Activated B cell treated with CpG ODN at 0.5 μM for 24 hours (primary cell): ENCODE results near the gene BID. TPM values are rescaled to one million over a fixed set of nuclear protein-coding genes. Genes with fewer than 3 reads are reported as not detected.

Experiments used
- ATAC-seq: fragments of 200-7000 bp; cut with Tn5 transposase; one replicate; pipeline ENCODE4 v1.10.0; 2021; ENCODE audit warnings: low read depth, mild to moderate bottlenecking, moderate library complexity
- CTCF ChIA-PET: fragments of 350-600 bp; sonication (Branson Sonifier 250); formaldehyde crosslinking; loops from one replicate; lab custom pipeline; 2021; ENCODE audit warnings: antibody characterized with exemption; lab: Charles Lee
- POLR2A ChIA-PET: fragments of 350-600 bp; sonication (Branson Sonifier 250); formaldehyde crosslinking; loops from one replicate; lab custom pipeline; 2021; ENCODE audit warnings: antibody characterized with exemption; lab: Charles Lee
- DNase-seq: peaks from one replicate; pipeline ENCODE4 v3.0.0; 2022
- H3K27ac Mint-ChIP-seq: one replicate; pipeline ENCODE4 v1.8.0; 2020; ENCODE audit warnings: mixed read lengths
- H3K27me3 Mint-ChIP-seq: one replicate; pipeline ENCODE4 v1.8.0; 2021; ENCODE audit warnings: mixed read lengths
- H3K36me3 Mint-ChIP-seq: one replicate; pipeline ENCODE4 v1.8.0; 2021; ENCODE audit warnings: low read depth, mixed read lengths
- H3K4me1 Mint-ChIP-seq: one replicate; pipeline ENCODE4 v1.8.0; 2021; ENCODE audit warnings: mixed read lengths
- H3K4me3 Mint-ChIP-seq: one replicate; pipeline ENCODE4 v1.8.0; 2020; ENCODE audit warnings: mild to moderate bottlenecking, mixed read lengths
- H3K9me3 Mint-ChIP-seq: one replicate; pipeline ENCODE4 v1.8.0; 2020; ENCODE audit warnings: mixed read lengths
- intact Hi-C: fragments of 100-400 bp; cut with micrococcal nuclease; formaldehyde crosslinking; loops from one replicate; pipeline ENCODE4 v1.15.1; 2024
- total RNA-seq: library from RNA; stranded (reverse); gene quantifications from 2 replicates; pipeline ENCODE4 v1.2.3, GENCODE V29; 2022
- TF ChIP-seq, protein P1 (sequence below): fragments of 200-600 bp; IDR thresholded peaks from one replicate; pipeline ENCODE4 v1.8.0; 2022; ENCODE audit warnings: antibody characterized with exemption, mild to moderate bottlenecking

BID gene
- total RNA-seq, 1 donor from 2014 or later, result 78.9 TPM

DNA sequence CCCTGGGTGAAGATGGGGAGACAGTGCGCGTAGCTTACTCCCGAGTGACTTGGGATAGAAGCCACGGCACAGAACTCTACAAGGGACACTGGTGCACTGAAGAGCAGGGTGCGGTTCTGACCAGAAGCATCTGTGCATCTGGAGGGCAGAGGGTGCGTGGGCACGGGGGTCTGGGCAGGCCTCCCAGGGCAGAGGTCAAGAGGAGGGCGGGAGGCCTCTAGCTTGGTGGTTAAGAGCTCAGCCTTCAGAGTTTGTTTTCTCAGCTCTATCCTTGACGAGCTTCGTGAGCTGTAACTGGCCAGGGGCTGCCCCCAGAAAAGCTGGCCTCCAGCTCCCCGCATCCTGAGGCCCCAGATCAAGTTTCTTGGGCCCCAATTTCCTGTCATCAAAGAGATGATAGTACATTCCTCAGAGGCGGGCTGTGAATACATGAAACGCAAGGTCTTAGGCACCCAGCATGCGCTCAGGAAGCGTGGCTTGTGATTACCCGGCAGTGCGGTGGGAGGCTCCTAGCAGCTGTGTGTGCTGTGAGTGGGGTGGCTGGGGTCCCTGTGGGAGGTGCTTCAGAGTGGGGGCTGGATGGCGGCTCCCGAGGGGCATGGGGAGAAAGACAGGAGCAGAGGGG, 6.0 kb upstream of the BID start:
- Mint-ChIP-seq H3K4me1 (peaks cover 77% of the 10 kb centered on the region), H3K9me3 (no peaks in the 10 kb centered on the region), H3K27ac (peak overlapping the region; percentile 46), H3K27me3 (no peaks in the 10 kb centered on the region), H3K36me3 (peaks cover 7% of the 10 kb centered on the region), H3K4me3 (no peak overlapping the region)
- TF ChIP-seq, protein P1, sequence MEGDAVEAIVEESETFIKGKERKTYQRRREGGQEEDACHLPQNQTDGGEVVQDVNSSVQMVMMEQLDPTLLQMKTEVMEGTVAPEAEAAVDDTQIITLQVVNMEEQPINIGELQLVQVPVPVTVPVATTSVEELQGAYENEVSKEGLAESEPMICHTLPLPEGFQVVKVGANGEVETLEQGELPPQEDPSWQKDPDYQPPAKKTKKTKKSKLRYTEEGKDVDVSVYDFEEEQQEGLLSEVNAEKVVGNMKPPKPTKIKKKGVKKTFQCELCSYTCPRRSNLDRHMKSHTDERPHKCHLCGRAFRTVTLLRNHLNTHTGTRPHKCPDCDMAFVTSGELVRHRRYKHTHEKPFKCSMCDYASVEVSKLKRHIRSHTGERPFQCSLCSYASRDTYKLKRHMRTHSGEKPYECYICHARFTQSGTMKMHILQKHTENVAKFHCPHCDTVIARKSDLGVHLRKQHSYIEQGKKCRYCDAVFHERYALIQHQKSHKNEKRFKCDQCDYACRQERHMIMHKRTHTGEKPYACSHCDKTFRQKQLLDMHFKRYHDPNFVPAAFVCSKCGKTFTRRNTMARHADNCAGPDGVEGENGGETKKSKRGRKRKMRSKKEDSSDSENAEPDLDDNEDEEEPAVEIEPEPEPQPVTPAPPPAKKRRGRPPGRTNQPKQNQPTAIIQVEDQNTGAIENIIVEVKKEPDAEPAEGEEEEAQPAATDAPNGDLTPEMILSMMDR, result no peak
- intact Hi-C loops, result loop anchor here (2.0 kb wide), 1 partner anchor 217 kb away; no protein-coding TSS in a partner anchor
- DNase-seq (peak; percentile 12), ATAC-seq (no peak)
- CTCF ChIA-PET, result interaction anchor here (1.0 kb wide), 2 partner anchors 38 to 296 kb away, joined by 3 to 4 read pairs; no protein-coding TSS in a partner anchor
- POLR2A ChIA-PET, result interaction anchor here (0.6 to 11.5 kb wide), 5 partner anchors 9 to 231 kb away, joined by 3 to 581 read pairs (median 3); no protein-coding TSS in a partner anchor

DNA sequence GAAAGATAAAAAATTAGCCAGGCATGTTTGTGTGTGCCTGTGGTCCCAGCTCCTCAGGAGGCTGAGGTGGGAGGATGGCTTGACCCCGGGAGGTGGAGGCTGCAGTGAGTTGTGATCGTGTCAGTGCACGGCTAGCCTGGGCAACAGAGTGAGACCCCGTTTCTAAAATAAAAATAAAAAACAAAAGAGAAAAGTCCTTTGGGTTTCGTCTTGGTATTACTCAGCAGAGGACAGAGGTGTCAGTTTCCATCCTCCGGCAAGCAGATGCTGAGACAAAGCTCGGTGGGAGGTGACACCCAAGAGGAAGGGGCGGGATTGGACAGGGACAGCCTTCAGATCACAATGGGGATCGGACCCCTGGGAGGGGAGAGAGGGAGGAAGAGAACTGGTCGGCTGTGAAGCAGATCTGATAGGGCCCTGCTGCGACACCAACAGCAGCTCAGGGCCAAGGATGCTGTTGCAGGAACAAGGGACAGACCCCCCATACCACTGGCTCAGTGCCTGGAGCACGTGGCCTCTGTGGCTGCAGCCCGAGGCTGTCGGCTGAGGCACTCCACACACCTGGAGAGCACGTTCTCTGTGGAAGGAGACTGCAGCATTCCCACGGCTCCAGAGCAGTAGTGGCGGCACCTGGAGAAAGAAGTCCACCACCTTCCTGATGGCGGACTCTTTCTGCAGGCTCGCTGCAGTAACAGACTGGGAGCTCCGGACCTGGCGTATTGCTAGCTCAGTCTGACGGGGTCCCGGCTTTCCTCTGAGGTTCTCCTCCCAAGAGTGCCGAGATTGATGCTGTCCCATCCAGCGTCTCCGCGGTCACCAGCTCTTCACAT, 5.2 kb upstream of the BID start:
- peak overlapping the region; percentile 76 for H3K27ac Mint-ChIP-seq
- peaks cover 82% of the 10 kb centered on the region for H3K4me1 Mint-ChIP-seq
- intact Hi-C loops, result loop anchor here (2.0 kb wide), 1 partner anchor 217 kb away; no protein-coding TSS in a partner anchor
- peaks cover 7% of the 10 kb centered on the region for H3K36me3 Mint-ChIP-seq
- DNase-seq, result peak; percentile 22
- ChIA-PET POLR2A (interaction anchor here (0.6 to 11.5 kb wide), 7 partner anchors 8 to 297 kb away, joined by 3 to 581 read pairs (median 7); no protein-coding TSS in a partner anchor), CTCF (interaction anchor here (1.0 kb wide), 2 partner anchors 37 to 297 kb away, joined by 3 to 4 read pairs; no protein-coding TSS in a partner anchor)
- H3K9me3 Mint-ChIP-seq, result no peaks in the 10 kb centered on the region
- no peaks in the 10 kb centered on the region for H3K27me3 Mint-ChIP-seq
- TF ChIP-seq, protein P1, result no peak
- peak overlapping the region; percentile 91 for H3K4me3 Mint-ChIP-seq
- peak; percentile 8 for ATAC-seq

DNA sequence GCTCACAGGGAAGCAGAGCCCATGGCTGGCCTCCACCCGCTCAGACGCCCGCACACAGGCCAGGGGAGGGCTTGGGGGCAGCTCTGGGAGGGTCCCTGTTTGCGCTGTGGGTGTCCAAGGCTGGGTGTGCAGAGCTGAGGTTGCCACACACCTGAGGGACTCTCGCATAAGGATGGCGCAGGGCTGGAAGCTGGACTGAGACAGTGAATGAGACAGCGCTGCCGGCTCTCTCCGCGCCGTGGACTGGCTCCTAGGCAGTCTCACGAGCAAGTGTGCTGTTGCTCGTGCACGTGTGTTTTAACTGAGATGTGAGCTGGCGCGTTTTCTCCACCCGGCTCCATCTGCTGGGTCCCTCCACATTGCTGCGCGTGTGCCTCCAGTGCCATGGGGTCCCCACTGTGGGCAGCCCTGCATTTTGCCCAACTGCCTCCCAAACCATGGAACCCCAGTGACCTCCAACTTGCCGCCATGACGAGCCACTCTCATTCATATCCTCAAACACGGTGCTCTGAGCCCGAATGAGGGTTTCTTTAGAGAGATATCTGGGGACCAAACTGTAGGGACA, 4.2 kb upstream of the BID start:
- peak; percentile 19 for DNase-seq
- peaks cover 80% of the 10 kb centered on the region for H3K4me1 Mint-ChIP-seq
- TF ChIP-seq, protein P1, result no peak
- H3K27ac Mint-ChIP-seq, result peak overlapping the region; percentile 96
- peaks cover 9% of the 10 kb centered on the region for H3K36me3 Mint-ChIP-seq
- no peak for ATAC-seq
- H3K9me3 Mint-ChIP-seq, result no peaks in the 10 kb centered on the region
- peak overlapping the region; percentile 91 for H3K4me3 Mint-ChIP-seq
- intact Hi-C loops, result no loop called here
- CTCF ChIA-PET, result no interaction called here
- POLR2A ChIA-PET, result interaction anchor here (0.7 to 11.5 kb wide), 7 partner anchors 7 to 298 kb away, joined by 3 to 581 read pairs (median 7); partner anchors contain the start of gene BCL2L13
- H3K27me3 Mint-ChIP-seq, result no peaks in the 10 kb centered on the region

DNA sequence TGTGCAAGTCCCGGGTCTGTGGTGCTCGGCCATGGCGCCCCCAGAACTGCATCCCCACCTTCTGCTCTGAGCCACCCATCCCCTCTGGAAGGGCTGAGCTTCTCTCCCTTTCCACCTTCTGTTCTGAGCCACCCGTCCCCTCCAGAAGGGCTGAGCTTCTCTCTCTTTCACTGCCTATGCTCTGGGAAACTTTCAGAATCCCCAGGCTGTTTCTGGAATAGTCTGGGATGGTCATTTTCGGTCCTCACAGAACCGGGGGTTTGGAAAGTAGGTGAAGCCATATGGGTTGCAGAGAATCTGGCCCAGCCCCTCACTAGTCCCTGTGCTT, 3.4 kb upstream of the BID start:
- no peaks in the 10 kb centered on the region for H3K27me3 Mint-ChIP-seq
- intact Hi-C loops, result loop anchor here (2.0 kb wide), 2 partner anchors 17 to 183 kb away; no protein-coding TSS in a partner anchor
- H3K9me3 Mint-ChIP-seq, result no peaks in the 10 kb centered on the region
- peaks cover 10% of the 10 kb centered on the region for H3K36me3 Mint-ChIP-seq
- ChIA-PET CTCF (no interaction called here), POLR2A (interaction anchor here (1.6 to 11.5 kb wide), 6 partner anchors 8 to 183 kb away, joined by 4 to 581 read pairs (median 8); partner anchors contain the start of gene BCL2L13)
- peaks cover 82% of the 10 kb centered on the region for H3K4me1 Mint-ChIP-seq
- TF ChIP-seq, protein P1, result no peak
- peak overlapping the region; percentile 91 for H3K4me3 Mint-ChIP-seq
- ATAC-seq, result no peak
- H3K27ac Mint-ChIP-seq, result peak overlapping the region; percentile 96
- DNase-seq, result no peak
